H1 (cell line): ENCODE measurements around the gene RELA. TPM values are rescaled to one million over a fixed set of nuclear protein-coding genes. Genes with fewer than 3 reads are reported as not detected.
"Not testable (repeated sequence)": the region's sequence is repeated elsewhere in the genome, so short reads cannot be mapped to it uniquely, and the experiment has no call there.

ENCODE experiments used
- CTCF ChIA-PET: fragments of 300-600 bp; sonication (Branson Sonifier 250); formaldehyde crosslinking; loops from one replicate; lab custom pipeline; 2021; ENCODE audit not compliant: partially characterized antibody; lab: Charles Lee
- POLR2A ChIA-PET: fragments of 300-600 bp; sonication (Branson Sonifier 250); formaldehyde crosslinking; loops from one replicate; lab custom pipeline; 2021; ENCODE audit warnings: inconsistent platforms; ENCODE audit not compliant: partially characterized antibody; lab: Charles Lee
- DNase-seq, 2 experiments: peaks; one replicate each; pipeline versions ENCODE4 v3.0.0 to v3.0.0-alpha.2; 2010 to 2022; ENCODE audit warnings: low spot score in 2 of 2, low read depth in 1 of 2, mixed read lengths in 1 of 2
- FAIRE-seq: peaks from 2 replicates; lab custom pipeline; 2011; peaks lifted over from hg19 to GRCh38; lab: Jason Lieb, UNC
- H2AFZ ChIP-seq: 2 replicates; pipeline ENCODE4 v1.8.1; 2012; ENCODE audit warnings: low read length, inconsistent platforms
- H2AK5ac ChIP-seq: 2 replicates; pipeline ENCODE4 v1.6.1; 2013; ENCODE audit warnings: low read depth, low read length
- H2BK120ac ChIP-seq: replicated peaks from 2 replicates; pipeline ENCODE3; 2013; ENCODE audit warnings: low read depth, low read length, inconsistent platforms
- H2BK12ac ChIP-seq: 2 replicates; pipeline ENCODE4 v1.6.1; 2013; ENCODE audit warnings: low read depth, low read length
- H2BK15ac ChIP-seq: 2 replicates; pipeline ENCODE4 v1.6.1; 2013; ENCODE audit warnings: low read length
- H2BK20ac ChIP-seq: 2 replicates; pipeline ENCODE4 v1.6.1; 2013; ENCODE audit warnings: low read length
- H2BK5ac ChIP-seq: 2 replicates; pipeline ENCODE4 v1.6.1; 2013; ENCODE audit warnings: low read depth, low read length
- H3K14ac ChIP-seq: 2 replicates; pipeline ENCODE4 v1.6.1; 2013; ENCODE audit warnings: inconsistent platforms; ENCODE audit not compliant: insufficient read length
- H3K18ac ChIP-seq: 2 replicates; pipeline ENCODE4 v1.6.1; 2013; ENCODE audit warnings: low read length; ENCODE audit errors: extremely low read depth
- H3K23ac ChIP-seq: 2 replicates; pipeline ENCODE4 v1.6.1; 2013; ENCODE audit warnings: inconsistent platforms; ENCODE audit not compliant: insufficient read length
- H3K23me2 ChIP-seq: 2 replicates; pipeline ENCODE4 v1.6.1; 2013; ENCODE audit warnings: low read depth, low read length
- H3K27ac ChIP-seq: 2 replicates; pipeline ENCODE4 v1.6.1; 2011; ENCODE audit warnings: low read depth, low read length, inconsistent platforms
- H3K27me3 ChIP-seq, 4 experiments: replicated peaks in 1 of 4; 1 replicate in 1 of 4; 2 replicates in 3 of 4; pipeline versions ENCODE4 v1.6.1 to v1.8.1; 2011 to 2013; ENCODE audit warnings: low read length in 3 of 4, mild to moderate bottlenecking in 3 of 4, inconsistent platforms in 2 of 4, mixed read lengths in 2 of 4, moderate library complexity in 1 of 4; ENCODE audit not compliant: control insufficient read depth in 3 of 4, insufficient read depth in 3 of 4; ENCODE audit errors: extremely low read depth in 1 of 4
- H3K36me3 ChIP-seq, 4 experiments: 2 replicates each; pipeline versions ENCODE4 v1.6.1 to v1.8.1; 2011 to 2013; ENCODE audit warnings: mild to moderate bottlenecking in 4 of 4, low read length in 3 of 4, moderate library complexity in 2 of 4, control low read depth in 1 of 4, inconsistent platforms in 1 of 4; ENCODE audit not compliant: insufficient read depth in 4 of 4, control insufficient read depth in 2 of 4
- H3K4ac ChIP-seq: replicated peaks from 2 replicates; pipeline ENCODE3; 2013; ENCODE audit warnings: low read length, low read depth, mixed read lengths, inconsistent platforms; ENCODE audit not compliant: insufficient read length
- H3K4me1 ChIP-seq, 4 experiments: replicated peaks in 1 of 4; 1 replicate in 1 of 4; 2 replicates in 3 of 4; pipeline versions ENCODE4 v1.6.1 to v1.8.1; 2011 to 2013; ENCODE audit warnings: low read length in 3 of 4, inconsistent platforms in 2 of 4, mixed read lengths in 1 of 4; ENCODE audit not compliant: insufficient read depth in 4 of 4, control insufficient read depth in 3 of 4
- H3K4me2 ChIP-seq, 2 experiments: 2 replicates each; pipeline versions ENCODE4 v1.6.1 to v1.8.1; 2011 to 2013; ENCODE audit warnings: low read depth in 2 of 2, low read length in 2 of 2, control low read depth in 1 of 2, inconsistent platforms in 1 of 2, mild to moderate bottlenecking in 1 of 2; ENCODE audit not compliant: insufficient read depth in 1 of 2
- H3K4me3 ChIP-seq, 4 experiments: fragments of 200-600, 300-600 bp in 1 of 4; sonication (generic), shearing (Covaris generic), sonication (Bioruptor Twin) in 1 of 4; 2 replicates each; pipeline versions ENCODE4 v1.5.1 to v1.8.1; 2011 to 2016; ENCODE audit warnings: low read length in 4 of 4, low read depth in 3 of 4, control low read depth in 2 of 4, inconsistent platforms in 2 of 4, mild to moderate bottlenecking in 2 of 4, mixed read lengths in 1 of 4, moderate library complexity in 1 of 4; ENCODE audit not compliant: insufficient read depth in 2 of 4; ENCODE audit errors: extremely low read depth in 1 of 4
- H3K56ac ChIP-seq: replicated peaks from 2 replicates; pipeline ENCODE3; 2013; ENCODE audit warnings: low read depth, mild to moderate bottlenecking, mixed read lengths, low read length, inconsistent platforms; ENCODE audit not compliant: insufficient read length
- H3K79me1 ChIP-seq: 2 replicates; pipeline ENCODE4 v1.6.1; 2013; ENCODE audit warnings: low read depth, low read length, control low read depth
- H3K79me2 ChIP-seq, 2 experiments: 2 replicates each; pipeline versions ENCODE4 v1.6.1 to v1.8.1; 2012 to 2013; ENCODE audit warnings: low read length in 2 of 2, mild to moderate bottlenecking in 2 of 2, inconsistent platforms in 1 of 2; ENCODE audit not compliant: insufficient read depth in 2 of 2, control insufficient read depth in 1 of 2
- H3K9ac ChIP-seq, 4 experiments: replicated peaks in 1 of 4; 1 replicate in 1 of 4; 2 replicates in 3 of 4; pipeline versions ENCODE4 v1.6.1 to v1.8.1; 2011 to 2013; ENCODE audit warnings: low read depth in 3 of 4, low read length in 3 of 4, control low read depth in 2 of 4, mild to moderate bottlenecking in 2 of 4, moderate library complexity in 2 of 4, inconsistent platforms in 1 of 4; ENCODE audit errors: extremely low read depth in 1 of 4
- H3K9me3 ChIP-seq, 2 experiments: 2 replicates each; pipeline versions ENCODE4 v1.6.1 to v1.8.1; 2012 to 2013; ENCODE audit warnings: mild to moderate bottlenecking in 2 of 2, moderate library complexity in 2 of 2, control low read depth in 1 of 2, inconsistent platforms in 1 of 2, low read depth in 1 of 2, low read length in 1 of 2, mixed read lengths in 1 of 2; ENCODE audit not compliant: insufficient read depth in 2 of 2
- H4K20me1 ChIP-seq, 2 experiments: replicated peaks in 1 of 2; 2 replicates each; pipeline versions ENCODE3 to v1.8.1; 2011 to 2013; ENCODE audit warnings: inconsistent platforms in 2 of 2, low read length in 2 of 2, mild to moderate bottlenecking in 1 of 2; ENCODE audit not compliant: insufficient read depth in 2 of 2, control insufficient read depth in 1 of 2
- H4K5ac ChIP-seq: 2 replicates; pipeline ENCODE4 v1.6.1; 2013; ENCODE audit warnings: low read length, low read depth, mixed read lengths, inconsistent platforms; ENCODE audit not compliant: insufficient read length
- H4K8ac ChIP-seq: 2 replicates; pipeline ENCODE4 v1.8.0; 2013; ENCODE audit warnings: mild to moderate bottlenecking, moderate library complexity, low read length, inconsistent platforms; ENCODE audit not compliant: insufficient read depth; ENCODE audit errors: extremely low read depth
- H4K91ac ChIP-seq: replicated peaks from 2 replicates; pipeline ENCODE3; 2013; ENCODE audit warnings: low read length, mixed read lengths, inconsistent platforms; ENCODE audit not compliant: insufficient read length
- BCL11A ChIP-seq, 2 experiments: IDR thresholded peaks; one replicate each; pipeline ENCODE4 v1.6.1; 2011; ENCODE audit warnings: low read depth in 2 of 2, low read length in 2 of 2, mild to moderate bottlenecking in 2 of 2
- CREB1 ChIP-seq: IDR thresholded peaks from 2 replicates; pipeline ENCODE4 v1.6.1; 2012; ENCODE audit warnings: inconsistent platforms
- RFX5 ChIP-seq: IDR thresholded peaks from 2 replicates; pipeline ENCODE4 v1.6.1; 2011; ENCODE audit warnings: low read depth, low read length, improper control_type of control experiment, borderline replicate concordance
- SIRT6 ChIP-seq: IDR thresholded peaks from one replicate; pipeline ENCODE4 v1.7.1; 2012; ENCODE audit warnings: low read length, inconsistent platforms
- SIX5 ChIP-seq: IDR thresholded peaks from 2 replicates; pipeline ENCODE4 v1.6.1; 2011; ENCODE audit warnings: mild to moderate bottlenecking, low read depth, low read length
- SP1 ChIP-seq: IDR thresholded peaks from 2 replicates; pipeline ENCODE4 v1.6.1; 2011; ENCODE audit warnings: low read depth, low read length
- SP2 ChIP-seq: IDR thresholded peaks from 2 replicates; pipeline ENCODE4 v1.6.1; 2012; ENCODE audit warnings: mild to moderate bottlenecking, low read length, inconsistent platforms
- TAF7 ChIP-seq: optimal IDR thresholded peaks from 2 replicates; pipeline ENCODE3; 2011; ENCODE audit warnings: low read depth, mild to moderate bottlenecking, inconsistent platforms, low read length, moderate library complexity, borderline replicate concordance
- WGBS, 2 experiments: shearing (Covaris generic) in 1 of 2; methylation state at CpG; one replicate each; pipeline versions ENCODE4 v1.1.6 to v1.1.7; 2013 to 2015; ENCODE audit warnings: low lambda C conversion rate in 2 of 2, mixed read lengths in 2 of 2, inconsistent platforms in 1 of 2, low coverage in 1 of 2, missing lambda C conversion rate in 1 of 2; ENCODE audit not compliant: insufficient replicate concordance in 2 of 2, insufficient coverage in 1 of 2, insufficient read length in 1 of 2; ENCODE audit errors: extremely low coverage in 1 of 2, missing lambda C conversion rate in 1 of 2; 5-methylcytosine and 5-hydroxymethylcytosine counted together
- polyA plus RNA-seq, 7 experiments: library from polyadenylated mRNA; depleted of rRNA in 3 of 7; stranded (reverse) in 5 of 7; unstranded in 2 of 7; fragments of >200 nt in 5 of 7; fragments of 200-250 nt in 2 of 7; gene quantifications; 1 replicate in 5 of 7; 2 replicates in 1 of 7; 4 replicates in 1 of 7; pipeline versions ENCODE4 v1.2.1 to v1.2.3, GENCODE V29; 2011 to 2013; ENCODE audit warnings: missing spikeins in 2 of 7, mixed read lengths in 2 of 7
- total RNA-seq: library from RNA; stranded (reverse); fragmentation: NEBNext Ultra II Directional; extraction: Animal tissue kit (Norgen Biotek cat#: 25700); gene quantifications from 2 replicates; pipeline ENCODE4 v1.2.1, GENCODE V29; 2021

RELA gene
- total and polyA plus RNA-seq, 2 of the 8 experiments (the other 6 are each of a cell fraction or from before 2014, with no cell fraction given): 21.9 to 27.5 TPM

- no peak for TF ChIP-seq RFX5
- TF ChIP-seq TAF7: no peak
- TF ChIP-seq BCL11A (IDR thresholded peaks at IDR 0.05; ENCODE audit: low read depth in 2 of 2, low read length in 2 of 2): no peak
- no peak for TF ChIP-seq CREB1
- TF ChIP-seq SP2: no peak
- no peak for TF ChIP-seq SP1
- TF ChIP-seq SIX5: no peak
- TF ChIP-seq SIRT6: no peak
Measured at GRCh38 chr11:65639623-65640482, 22.9 kb downstream of the RELA start (continued).

DNA sequence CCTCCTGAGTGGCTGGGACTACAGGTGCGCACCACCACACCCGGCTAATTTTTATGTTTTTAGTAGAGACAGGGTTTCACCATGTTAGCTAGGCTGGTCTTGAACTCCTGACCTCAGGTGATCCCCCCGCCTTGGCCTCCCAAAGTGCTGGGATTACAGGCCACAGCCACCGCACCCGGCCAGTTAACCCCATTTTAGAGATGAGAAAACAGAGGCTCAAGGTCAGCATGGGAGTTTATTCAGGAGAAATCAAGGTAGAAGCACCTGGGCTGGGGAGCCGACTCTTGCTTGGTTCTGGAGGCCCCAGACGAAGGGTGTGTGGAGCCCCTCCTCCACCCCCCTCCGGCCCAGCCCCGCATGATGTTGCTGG lies 23.5 kb downstream of the RELA start:
- ChIA-PET CTCF (interaction anchor here (1.1 to 2.5 kb wide), 10 partner anchors 8 to 98 kb away, joined by 4 to 21 read pairs (median 7); partner anchors contain the start of gene PCNX3), POLR2A (interaction anchor here (0.6 to 6.9 kb wide), 9 partner anchors 8 to 214 kb away, joined by 3 to 55 read pairs (median 8); partner anchors contain the start of gene RELA)
- H2BK15ac ChIP-seq, H3K27me3 ChIP-seq, H2AK5ac ChIP-seq, FAIRE-seq, H3K4ac ChIP-seq, H3K23me2 ChIP-seq, H4K5ac ChIP-seq, H3K23ac ChIP-seq, H3K4me3 ChIP-seq, H2AFZ ChIP-seq, H3K18ac ChIP-seq, H2BK20ac ChIP-seq, H4K91ac ChIP-seq, H3K9ac ChIP-seq, H3K79me1 ChIP-seq, H3K56ac ChIP-seq, H3K27ac ChIP-seq, H2BK120ac ChIP-seq, H4K20me1 ChIP-seq, H2BK12ac ChIP-seq, H3K9me3 ChIP-seq, H3K79me2 ChIP-seq, H3K14ac ChIP-seq, H2BK5ac ChIP-seq, DNase-seq, H4K8ac ChIP-seq: not testable (repeated sequence)
- Histone ChIP-seq H3K36me3 (peaks cover 2 to 27% (median 16%) of the 10 kb centered on the region in 4 experiments; a peak in 6 of 8 replicates), H3K4me2 (peak overlapping the region in 1 of 2 experiments; percentile 62; a peak in 1 of 4 replicates), H3K4me1 (peaks cover 3 to 37% (median 22%) of the 10 kb centered on the region in 4 experiments)
- 86% methylated on average over 8 of the region's 9 CpGs; no CpG with 5 or more reads in 1 of the 2 experiments for WGBS, 2 experiments
